Lung (tissue), 12 donors: ENCODE results near the gene SOBP. TPM values are rescaled to one million over a fixed set of nuclear protein-coding genes. Genes with fewer than 3 reads are reported as not detected.
A peak's percentile ranks its signal among the peaks of the same experiment; 100 is the strongest.

Experiments used
- ATAC-seq: fragments of 200-7000 bp; cut with Tn5 transposase; one replicate; pipeline ENCODE4 v1.9.1; 2020; ENCODE audit warnings: moderate number of reproducible peaks; ENCODE audit not compliant: insufficient read depth, low FRiP score
- DNase-seq, 3 donors: peaks; one replicate each; pipeline ENCODE4 v3.0.0-alpha.2; 2013 to 2017
- H3K27ac ChIP-seq, 2 donors: one replicate each; pipeline ENCODE4 v1.5.1; 2013; ENCODE audit warnings: mild to moderate bottlenecking in 2 of 2, moderate library complexity in 2 of 2, control low read depth in 1 of 2, inconsistent platforms in 1 of 2, low read depth in 1 of 2, low read length in 1 of 2
- H3K27me3 ChIP-seq, 3 donors: one replicate each; pipeline ENCODE4 v1.5.1; 2013; ENCODE audit warnings: low read length in 2 of 3; ENCODE audit not compliant: control insufficient read depth in 3 of 3, insufficient read depth in 3 of 3
- H3K36me3 ChIP-seq, 4 donors: one replicate each; pipeline ENCODE4 v1.5.1; 2013; ENCODE audit warnings: low read length in 4 of 4, mild to moderate bottlenecking in 1 of 4, moderate library complexity in 1 of 4; ENCODE audit not compliant: control insufficient read depth in 4 of 4, insufficient read depth in 4 of 4
- H3K4me1 ChIP-seq, 5 donors: one replicate each; pipeline ENCODE4 v1.5.1; 2013; ENCODE audit warnings: low read length in 5 of 5, mild to moderate bottlenecking in 2 of 5, moderate library complexity in 1 of 5; ENCODE audit not compliant: control insufficient read depth in 5 of 5, insufficient read depth in 5 of 5
- H3K4me3 ChIP-seq: one replicate; pipeline ENCODE4 v1.5.1; 2013; ENCODE audit warnings: mild to moderate bottlenecking, control low read depth, moderate library complexity
- H3K9ac ChIP-seq, 2 donors: one replicate each; pipeline ENCODE4 v1.5.1; 2013; ENCODE audit warnings: low read length in 2 of 2, control low read depth in 1 of 2; ENCODE audit not compliant: insufficient read depth in 1 of 2
- H3K9me3 ChIP-seq, 4 donors: one replicate each; pipeline ENCODE4 v1.5.1; 2013; ENCODE audit warnings: low read length in 3 of 4, mild to moderate bottlenecking in 1 of 4, moderate library complexity in 1 of 4; ENCODE audit not compliant: control insufficient read depth in 4 of 4, insufficient read depth in 3 of 4
- CTCF ChIP-seq: IDR thresholded peaks from 2 replicates; pipeline ENCODE4 v1.5.1; 2012; ENCODE audit warnings: mild to moderate bottlenecking; ENCODE audit errors: control extremely low read depth, extremely low read depth
- WGBS, 2 donors: extraction: QIAGEN DNeasy Blood & Tissue Kit; methylation state at CpG; one replicate each; pipeline ENCODE4 v1.1.7; 2013; 5-methylcytosine and 5-hydroxymethylcytosine counted together
- polyA plus RNA-seq, 2 donors: library from polyadenylated mRNA; stranded (reverse); fragments of 200-250 nt; gene quantifications; one replicate each; pipeline ENCODE4 v1.2.1, GENCODE V29; 2013
- total RNA-seq, 2 donors: library from RNA; depleted of rRNA in 1 of 2; stranded (reverse); fragments of >200 nt in 1 of 2; gene quantifications; one replicate each; pipeline ENCODE4 v1.2.1, GENCODE V29; 2014 to 2021
- donor health status: control.
- donor health status: control.
- donor health status: Bipolar disorder and iron deficiency.
- donor health status: healthy.
- donor health status: DM: yes; HTN: yes; CAD: no.

The SOBP gene
- total and polyA plus RNA-seq, 4 donors, result 1.6 to 14.5 (median 5.8) TPM

- no peak for DNase-seq
- peak; percentile 39 for ATAC-seq
- no peak overlapping the region for H3K4me3 ChIP-seq
Measured at GRCh38 chr6:107523054-107523791, 33.3 kb downstream of the SOBP start.

GRCh38 chr6:107523794-107524193, 33.9 kb downstream of the SOBP start:
- peaks cover 0 to 7% (median 0%) of the 10 kb centered on the region in 5 donors for H3K4me1 ChIP-seq
- no peaks in the 10 kb centered on the region for H3K27me3 ChIP-seq
- ATAC-seq (no peak), DNase-seq (no peak)
- H3K27ac ChIP-seq, result peak overlapping the region in 1 of 2 donors; percentile 55
- 93 to 94% methylated on average over 2 of the region's 2 CpGs for WGBS, 2 donors
- peaks cover 0 to 2% (median 0%) of the 10 kb centered on the region in 4 donors for H3K36me3 ChIP-seq
- no peak overlapping the region for H3K4me3 ChIP-seq
- H3K9me3 ChIP-seq, result peaks cover 0 to 4% (median 0%) of the 10 kb centered on the region in 4 donors
- no peak for TF ChIP-seq CTCF
- no peak overlapping the region for H3K9ac ChIP-seq

More at GRCh38 chr6:107523054-107523791, 33.3 kb downstream of the SOBP start:
- H3K9ac ChIP-seq, result no peak overlapping the region
- TF ChIP-seq CTCF, result no peak
- H3K36me3 ChIP-seq, result peaks cover 0 to 2% (median 0%) of the 10 kb centered on the region in 4 donors
- H3K9me3 ChIP-seq, result peaks cover 0 to 4% (median 0%) of the 10 kb centered on the region in 4 donors
- H3K4me1 ChIP-seq, result peaks cover 0 to 7% (median 0%) of the 10 kb centered on the region in 5 donors
- no peaks in the 10 kb centered on the region for H3K27me3 ChIP-seq
- WGBS, 2 donors, result 65 to 89% methylated on average over 5 of the region's 5 CpGs
- H3K27ac ChIP-seq, result peak overlapping the region in 1 of 2 donors; percentile 55

DNA sequence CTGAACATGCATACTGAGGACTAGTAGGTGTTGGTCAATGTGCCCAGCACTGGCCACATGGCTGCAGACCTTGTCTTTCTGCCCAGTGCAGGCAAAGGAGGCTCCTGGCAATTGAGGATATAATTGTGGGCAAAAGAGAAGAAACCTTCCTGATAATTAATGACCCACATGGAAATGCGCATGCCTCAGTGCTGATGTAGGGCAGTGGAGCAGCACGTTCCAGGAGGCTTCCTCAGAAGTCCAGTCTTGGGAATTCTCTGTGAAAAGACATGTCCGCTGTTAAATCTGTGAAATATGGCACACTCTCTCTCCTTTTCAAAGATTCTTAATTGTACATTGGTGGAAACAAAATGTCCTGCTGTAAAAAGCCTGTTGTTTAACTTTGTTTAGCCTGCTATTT, 34.7 kb downstream of the SOBP start:
- peaks cover 0 to 2% (median 0%) of the 10 kb centered on the region in 4 donors for H3K36me3 ChIP-seq
- ATAC-seq, result no peak
- 93 to 98% methylated on average over 3 of the region's 3 CpGs for WGBS, 2 donors

More for the DNA sequence above, 34.7 kb downstream of the SOBP start:
- no peak overlapping the region for H3K27ac ChIP-seq
- no peak overlapping the region for H3K4me3 ChIP-seq
- H3K4me1 ChIP-seq, result peaks cover 0 to 7% (median 0%) of the 10 kb centered on the region in 5 donors
- TF ChIP-seq CTCF, result no peak
- DNase-seq, result no peak
- peaks cover 0 to 4% (median 0%) of the 10 kb centered on the region in 4 donors for H3K9me3 ChIP-seq
- H3K9ac ChIP-seq, result no peak overlapping the region
- no peaks in the 10 kb centered on the region for H3K27me3 ChIP-seq
